COLO668 (cell line): ENCODE measurements around the gene MAGI1.

Experiments
- DNase-seq: peaks from one replicate; lab custom pipeline; 2025; ENCODE audit not compliant: unreplicated experiment; lab: John Stamatoyannopoulos, UW

The MAGI1 gene

DNA sequence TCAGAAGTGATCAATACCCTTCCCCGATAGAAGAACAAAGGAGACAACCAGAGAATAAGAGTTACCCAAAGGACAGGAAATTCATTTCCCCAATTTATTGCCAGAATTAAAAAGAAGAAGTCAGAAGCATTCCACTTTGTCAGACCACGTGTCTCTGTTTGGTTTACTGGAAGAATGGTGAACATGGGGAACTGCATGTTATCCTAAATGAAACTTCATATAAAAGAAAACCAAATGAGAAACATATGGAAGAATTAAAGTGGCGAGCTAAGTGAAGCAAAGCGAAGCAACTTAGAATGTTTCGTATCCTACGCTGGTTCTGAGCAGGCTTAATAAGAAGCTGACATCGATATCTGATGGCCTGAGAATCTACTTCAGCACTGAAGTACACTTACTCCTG lies 190.7 kb downstream of the MAGI1 start:
- no peak for DNase-seq

DNA sequence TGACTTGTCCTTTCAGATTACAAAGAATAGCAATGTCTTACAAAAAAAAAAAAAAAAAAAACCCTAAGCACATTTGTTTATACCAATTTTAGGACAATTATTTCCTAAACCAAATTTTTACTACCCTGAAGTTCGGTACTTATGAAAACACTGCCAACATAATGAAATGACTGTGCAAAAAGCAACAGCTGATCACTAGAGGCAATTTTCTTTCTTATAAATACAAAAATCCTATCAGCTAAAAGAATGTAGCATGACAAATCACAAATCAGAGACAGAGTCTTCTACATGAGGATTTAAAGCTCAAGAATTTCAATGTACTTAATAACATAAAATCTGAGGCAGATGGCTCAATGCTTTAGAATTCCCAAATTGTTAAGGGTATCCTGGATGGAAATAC lies 191.8 kb downstream of the MAGI1 start:
- DNase-seq: no peak

DNA sequence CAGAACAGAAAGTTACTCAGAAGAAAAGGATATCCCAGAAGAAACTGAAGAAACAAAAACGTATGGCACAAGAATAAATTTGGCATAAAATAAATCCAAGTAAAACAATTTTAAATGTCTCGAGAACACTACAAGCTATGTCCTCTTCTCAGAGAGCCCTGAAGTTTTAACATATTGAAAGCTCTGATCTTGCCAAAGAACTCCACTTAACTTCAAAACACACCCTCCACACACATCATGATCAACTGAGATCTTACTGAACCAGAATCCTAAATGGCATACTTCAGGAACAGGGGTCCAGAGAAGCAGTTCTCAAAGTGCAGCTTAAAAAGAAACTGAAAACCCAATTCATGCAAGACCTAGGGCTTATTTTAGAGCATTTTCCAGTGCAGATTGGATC lies 194.3 kb downstream of the MAGI1 start:
- no peak for DNase-seq

DNA sequence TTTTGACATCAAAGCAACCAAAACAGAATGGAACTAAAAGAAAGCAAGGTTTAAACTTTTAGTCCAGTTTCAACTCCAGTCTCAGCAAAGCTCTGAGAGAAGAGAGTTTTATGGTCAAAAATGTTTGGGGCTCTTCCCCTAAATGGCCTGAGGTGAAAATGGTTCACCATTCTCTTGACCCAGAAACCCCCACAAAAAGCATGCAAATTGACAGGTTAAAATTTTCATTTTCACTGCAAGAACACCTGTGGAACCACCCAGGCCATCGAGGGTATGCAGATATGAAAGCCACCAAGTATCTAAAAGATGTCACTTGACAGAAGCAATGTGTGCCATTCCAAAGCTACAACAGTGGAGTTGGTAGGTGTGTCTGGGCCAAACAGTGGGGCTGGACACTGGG lies 195.0 kb downstream of the MAGI1 start:
- DNase-seq: no peak

DNA sequence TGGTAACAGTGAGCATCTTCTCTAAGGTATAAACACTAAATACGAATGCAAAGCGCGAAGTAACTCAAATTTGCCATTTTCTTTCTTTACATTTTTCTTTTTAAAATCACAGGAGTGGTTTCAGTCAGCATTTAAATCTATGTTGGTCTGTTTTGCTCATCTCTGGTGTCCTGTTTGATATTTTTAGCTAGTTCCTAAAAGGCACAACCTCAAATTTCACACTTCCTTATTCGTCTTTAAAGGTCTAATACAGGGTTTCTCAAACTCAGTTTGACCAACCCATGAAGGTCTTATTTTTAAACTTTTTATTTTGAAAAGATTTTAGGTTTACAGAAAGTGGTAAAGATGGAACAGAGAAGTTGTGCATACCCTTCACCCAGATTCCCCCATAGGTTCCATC lies 201.1 kb downstream of the MAGI1 start:
- DNase-seq: no peak

DNA sequence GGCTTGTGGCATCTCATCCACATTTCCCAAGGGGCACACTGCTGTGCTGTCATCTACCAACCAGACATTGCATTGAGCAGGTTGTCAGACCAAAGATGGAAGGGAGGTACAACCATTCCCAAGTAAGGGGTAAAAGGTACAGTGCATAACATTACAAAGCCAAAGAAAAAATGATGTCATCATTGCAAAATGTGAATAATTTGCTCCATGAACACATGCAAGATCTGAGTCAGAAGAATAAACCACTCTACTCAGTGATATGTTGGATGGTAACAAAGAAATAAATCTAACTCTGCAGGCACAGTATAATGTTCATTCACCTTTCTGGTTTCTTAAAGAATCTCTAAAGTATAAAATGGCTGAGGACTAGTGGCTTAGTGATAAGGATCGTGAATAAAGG lies 202.7 kb downstream of the MAGI1 start:
- no peak for DNase-seq

DNA sequence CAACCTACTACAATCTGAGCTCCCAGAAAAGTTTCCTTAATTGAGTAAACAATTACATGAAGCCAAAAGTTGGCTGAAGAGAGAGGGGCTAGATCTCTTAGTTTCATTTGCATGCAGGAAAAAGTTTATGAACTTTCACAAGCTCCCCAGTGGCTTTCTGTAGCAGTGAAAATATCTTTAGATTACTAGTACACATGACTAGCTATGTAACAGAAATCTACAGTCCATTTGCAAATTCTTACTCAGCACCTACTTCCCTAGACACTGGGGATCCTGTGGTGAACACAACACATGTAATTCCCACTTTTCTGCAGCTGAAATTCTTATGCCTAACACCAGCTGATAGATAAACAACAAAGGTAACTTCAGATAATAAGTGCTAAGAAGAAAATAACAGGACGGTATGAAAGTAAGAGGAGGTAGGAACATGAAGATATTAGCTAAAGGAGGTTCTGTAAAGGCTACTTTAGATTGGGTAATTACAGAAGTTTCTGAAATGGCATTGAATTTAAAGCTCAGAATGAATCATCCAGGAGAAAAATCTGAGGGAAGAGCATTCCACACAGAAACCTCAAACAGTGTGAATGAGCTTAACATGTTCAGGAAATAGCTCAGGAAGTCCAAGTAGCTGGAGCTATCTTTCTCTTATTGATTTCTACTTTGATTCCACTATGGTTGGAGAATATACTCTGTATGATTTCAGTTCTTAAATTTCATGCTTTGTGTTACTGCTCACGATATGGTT lies 204.8 kb downstream of the MAGI1 start:
- DNase-seq: no peak

DNA sequence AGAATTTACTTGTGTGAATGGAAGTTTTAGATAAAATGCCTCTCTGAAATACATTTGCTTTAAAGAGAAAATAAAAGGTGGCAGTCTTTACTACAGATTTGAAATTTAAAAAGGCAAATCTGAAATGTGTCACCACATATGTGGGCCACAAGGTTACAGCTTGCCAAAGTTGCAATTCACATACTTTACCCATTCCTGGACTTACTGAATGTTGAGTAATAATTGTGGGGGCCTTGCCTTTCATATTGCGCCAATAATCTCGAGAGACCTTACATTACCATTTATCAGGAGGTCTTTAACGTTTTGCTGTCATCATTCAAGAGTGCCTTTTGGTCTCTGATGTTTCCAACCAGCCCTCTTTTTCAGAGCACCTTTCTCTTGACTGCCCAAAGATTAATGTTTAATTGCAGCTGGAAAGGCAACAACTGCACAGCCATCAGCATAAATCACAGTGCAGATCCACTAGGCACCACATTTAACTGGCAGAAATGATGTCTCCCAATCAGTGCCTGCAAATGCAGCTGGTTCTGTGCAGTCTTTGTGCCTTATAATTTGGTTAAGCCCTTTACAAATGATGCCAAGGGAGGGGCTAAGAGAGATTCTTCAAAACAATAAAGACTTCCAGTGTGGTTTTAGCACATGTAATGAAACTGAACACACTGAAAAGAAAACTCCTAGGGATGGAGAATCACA lies 206.8 kb downstream of the MAGI1 start:
- no peak for DNase-seq

DNA sequence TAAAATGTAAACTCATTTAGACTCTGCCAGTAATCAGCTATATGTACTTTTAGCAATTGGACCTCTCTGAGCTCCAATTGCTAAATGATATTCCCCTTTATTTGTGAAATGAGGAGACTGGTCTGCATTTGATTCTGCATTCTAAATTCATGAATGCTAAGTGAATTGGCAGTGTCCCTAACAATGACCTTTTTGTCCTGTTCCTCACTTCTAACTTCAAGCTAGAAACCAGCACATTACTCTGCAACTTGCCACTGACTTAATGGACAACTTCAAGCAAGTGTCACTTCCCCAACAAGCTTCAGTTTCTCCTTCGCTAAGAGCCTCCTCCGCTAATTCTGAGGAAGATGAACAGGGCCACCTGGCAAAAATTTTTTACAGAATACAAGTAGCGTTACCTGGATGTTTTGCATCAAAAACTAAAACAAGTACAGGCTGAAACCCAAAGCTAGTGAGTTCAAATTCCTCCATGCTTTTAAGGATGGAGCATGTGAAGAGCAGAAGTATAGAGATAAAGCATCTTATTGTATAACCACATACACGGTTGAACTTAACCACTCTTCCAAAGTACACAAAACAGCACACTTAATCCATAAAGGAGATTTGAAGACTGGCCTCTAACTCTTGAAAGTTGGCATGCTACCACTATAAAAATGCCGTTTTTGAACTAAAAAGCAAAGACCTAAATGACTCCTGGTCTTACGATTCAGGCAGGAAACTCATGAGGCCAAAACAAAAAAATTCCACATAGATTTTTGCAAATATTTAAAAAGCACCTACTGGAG lies 207.6 kb downstream of the MAGI1 start:
- DNase-seq: no peak

DNA sequence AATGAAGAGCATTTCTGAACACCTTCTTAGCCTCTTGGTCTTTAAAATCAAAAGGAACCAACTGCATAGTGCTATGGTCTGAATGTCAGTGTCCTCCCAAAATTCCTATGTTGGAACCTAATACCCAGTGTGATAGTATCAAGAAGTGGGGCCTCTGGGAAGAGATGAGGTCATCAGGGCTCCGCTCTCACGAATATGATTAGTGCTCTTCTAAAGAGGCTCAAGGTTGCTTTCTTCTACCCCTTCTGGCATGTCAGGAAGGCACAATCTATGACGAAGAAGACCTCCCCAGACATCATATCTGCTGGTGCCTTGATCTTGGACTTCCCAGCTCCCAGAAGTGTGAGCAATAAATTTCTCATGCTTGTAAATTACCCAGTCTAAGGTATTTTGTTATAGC lies 209.5 kb downstream of the MAGI1 start:
- no peak for DNase-seq

DNA sequence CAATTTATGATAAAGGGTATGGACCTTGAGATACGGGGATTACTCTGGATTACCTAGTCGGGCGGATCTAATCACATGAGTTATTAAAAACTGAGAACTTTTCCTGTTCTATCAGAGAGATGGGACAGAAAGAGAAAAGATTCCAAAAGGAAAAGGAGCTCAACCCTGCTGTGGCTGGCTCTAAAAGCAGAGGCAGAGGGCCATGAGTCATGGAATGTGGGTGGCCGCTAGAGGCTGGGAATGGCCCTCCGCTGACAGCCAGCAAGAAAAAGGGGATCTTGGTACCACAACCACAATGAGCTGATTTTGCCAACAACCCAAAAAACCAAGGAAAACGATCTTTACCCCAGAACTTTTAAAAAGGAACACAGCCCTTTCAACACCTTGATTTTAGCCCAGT lies 210.0 kb downstream of the MAGI1 start:
- DNase-seq: no peak

DNA sequence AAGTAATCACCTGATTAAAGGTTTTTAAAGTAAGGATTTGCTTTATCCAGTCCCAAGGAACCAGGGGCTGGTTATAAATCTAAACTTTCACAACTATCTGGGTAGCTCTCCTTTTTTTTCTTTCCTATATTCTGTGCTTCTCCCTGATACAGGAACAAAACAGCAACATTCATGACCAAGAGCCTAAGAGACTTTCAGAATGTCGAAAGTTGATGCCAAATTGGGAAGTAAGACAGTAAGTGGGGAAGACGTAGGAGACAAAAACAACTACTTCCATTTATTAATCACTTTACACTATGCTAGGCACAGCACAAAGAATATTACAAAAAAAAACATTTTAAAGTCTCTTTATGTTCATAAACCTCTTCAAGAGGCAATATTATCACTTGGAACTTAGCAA lies 211.6 kb downstream of the MAGI1 start:
- no peak for DNase-seq

DNA sequence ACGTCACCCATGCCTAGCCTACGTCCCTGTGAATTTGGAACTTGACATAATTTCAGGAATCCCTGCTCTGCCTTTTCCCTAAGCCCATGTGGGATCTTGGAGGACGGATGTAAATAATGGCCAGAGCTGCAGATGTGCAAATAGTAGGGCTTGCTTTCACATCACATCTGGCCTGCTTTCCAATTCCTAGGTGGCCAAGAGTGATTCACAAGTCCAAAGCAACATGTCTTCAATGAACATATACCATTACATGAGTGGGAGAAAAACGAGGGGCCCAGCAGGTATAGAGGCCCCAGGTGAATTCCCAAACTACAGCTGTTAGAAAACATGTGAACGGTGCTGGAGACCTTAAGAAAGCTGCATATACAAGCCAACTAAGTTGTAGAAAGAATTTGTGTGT lies 214.6 kb downstream of the MAGI1 start:
- no peak for DNase-seq

DNA sequence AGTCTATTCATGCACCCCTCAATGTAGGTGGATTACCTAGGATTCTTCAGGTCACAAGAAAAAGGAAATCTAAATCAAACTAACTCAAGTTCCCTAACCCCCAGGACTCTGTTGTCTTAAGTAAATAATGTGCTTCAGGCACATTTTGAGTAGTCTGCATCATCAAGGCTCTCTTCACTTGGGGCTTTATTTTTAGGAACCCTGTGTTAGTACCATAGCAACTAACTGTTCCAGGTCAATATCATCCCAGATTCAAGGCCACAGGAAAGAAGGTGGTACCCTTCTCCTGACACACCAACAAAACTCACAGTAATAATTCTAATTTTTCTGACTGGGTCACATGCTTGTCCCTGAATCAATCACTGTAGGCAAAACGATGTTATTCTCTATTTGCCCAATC lies 218.1 kb downstream of the MAGI1 start:
- DNase-seq: no peak

DNA sequence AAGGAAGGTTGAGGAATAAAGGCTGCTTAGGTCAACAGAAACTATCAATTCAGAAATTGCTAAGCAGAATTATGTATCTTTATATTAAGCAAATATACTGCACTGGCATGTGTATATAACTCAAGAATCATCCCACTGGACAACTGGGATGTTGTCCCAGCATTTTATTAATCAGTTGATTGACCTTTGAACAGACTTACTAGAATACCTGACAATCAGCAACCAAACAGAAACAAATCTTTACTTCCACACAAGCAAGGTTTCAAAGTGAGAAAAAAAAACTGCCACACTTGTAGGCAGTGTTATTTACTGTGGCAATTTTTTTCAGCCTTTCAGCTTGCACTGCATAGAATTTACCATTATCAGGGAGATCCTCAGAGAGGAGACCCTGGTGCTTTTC lies 218.8 kb downstream of the MAGI1 start:
- no peak for DNase-seq

DNA sequence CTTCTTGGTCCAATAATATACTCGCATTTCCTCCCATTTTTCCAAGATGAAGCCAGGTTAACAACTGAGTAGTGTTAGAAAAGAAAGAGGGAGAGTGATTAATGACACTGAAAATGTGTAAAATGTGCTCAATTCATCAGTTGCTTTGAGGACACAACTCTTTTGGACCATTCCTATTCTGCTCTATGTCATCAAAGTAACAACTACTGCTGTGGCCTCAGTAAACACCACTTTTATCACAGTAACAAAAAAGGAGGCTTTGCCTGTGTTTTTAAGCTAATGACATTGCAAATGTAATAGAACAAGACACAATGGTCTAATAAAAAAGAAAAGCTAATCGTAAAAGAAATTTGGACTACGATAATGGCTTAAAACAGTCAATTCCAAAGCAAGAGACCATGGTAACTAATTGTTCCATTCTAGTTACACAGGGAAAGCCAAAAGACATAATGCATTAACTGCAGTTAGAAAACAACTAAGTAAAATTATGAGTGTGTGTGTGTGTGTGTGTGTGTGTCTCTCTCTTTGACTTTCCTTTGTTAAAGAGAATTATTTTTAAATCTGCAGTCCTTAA lies 221.1 kb downstream of the MAGI1 start:
- DNase-seq: no peak

DNA sequence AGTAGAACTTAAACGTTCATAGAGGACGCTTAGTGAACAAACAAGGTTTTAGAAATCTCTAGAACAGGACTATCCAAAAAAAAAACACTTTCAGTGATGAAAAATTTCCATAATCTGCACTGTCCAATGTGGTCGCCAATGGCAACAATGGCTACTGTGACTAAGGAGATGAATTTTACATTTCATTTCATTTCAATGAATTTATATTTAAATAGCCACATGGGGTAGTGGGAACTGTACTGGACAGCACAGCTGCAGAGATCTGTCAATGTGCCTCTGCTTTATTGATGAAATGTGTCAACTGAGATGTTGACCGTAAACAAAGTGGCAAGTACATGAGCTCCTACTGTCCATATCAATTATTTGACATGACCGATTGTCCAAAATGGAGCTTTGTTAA lies 222.5 kb downstream of the MAGI1 start:
- DNase-seq: no peak

DNA sequence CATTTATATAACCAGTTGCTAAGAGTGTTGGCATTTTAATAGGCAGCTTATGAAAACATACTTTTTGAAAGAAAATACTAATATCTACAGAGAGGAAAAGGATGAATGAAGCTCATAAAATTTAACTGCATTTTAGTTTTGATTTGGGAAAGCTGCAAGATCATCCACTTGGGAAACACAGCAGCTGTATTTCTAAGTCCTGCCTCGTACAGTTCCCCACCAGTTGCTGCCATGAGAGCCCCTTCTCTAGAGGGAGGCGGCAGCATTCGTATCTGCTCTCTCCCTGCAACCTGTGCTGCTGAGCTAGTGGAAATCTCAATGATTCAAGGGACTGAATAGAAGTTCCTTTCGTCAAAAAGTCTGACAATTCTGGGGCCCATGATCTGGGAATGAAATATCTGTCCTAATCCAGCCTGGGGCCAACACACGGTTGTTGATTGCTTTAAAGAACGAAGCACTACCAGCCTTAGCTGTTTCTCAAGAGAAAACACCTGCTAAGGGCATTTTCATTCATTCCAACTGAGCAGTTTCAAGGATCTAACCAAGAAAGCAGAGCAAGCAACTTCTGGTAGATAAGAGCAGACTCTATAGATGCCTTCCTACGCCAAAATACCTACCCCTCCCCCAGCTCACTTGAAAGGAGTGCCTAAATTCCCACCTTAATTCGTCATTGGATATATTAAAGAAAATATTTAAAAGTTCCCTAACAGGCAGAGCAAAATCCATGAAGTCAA lies 223.7 kb downstream of the MAGI1 start:
- DNase-seq: no peak

DNA sequence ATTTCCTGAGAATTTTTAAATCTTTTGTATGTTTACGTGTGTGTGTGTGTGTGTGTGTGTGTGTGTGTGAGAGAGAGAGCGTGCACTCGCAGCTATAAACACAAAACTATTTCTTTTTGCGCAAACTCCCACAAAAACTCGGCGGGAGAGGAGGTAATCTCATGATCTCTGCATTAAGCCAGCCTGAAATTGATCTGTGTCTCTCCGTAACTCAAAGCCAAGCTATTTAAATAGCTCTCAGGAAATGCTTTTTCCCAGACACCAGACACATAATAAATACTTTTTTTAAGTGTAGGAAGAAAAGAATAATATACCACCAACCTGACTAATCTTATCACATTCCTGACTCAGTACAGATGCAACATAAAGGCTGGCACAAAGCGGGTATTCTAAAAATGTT lies 226.8 kb downstream of the MAGI1 start:
- DNase-seq: no peak

DNA sequence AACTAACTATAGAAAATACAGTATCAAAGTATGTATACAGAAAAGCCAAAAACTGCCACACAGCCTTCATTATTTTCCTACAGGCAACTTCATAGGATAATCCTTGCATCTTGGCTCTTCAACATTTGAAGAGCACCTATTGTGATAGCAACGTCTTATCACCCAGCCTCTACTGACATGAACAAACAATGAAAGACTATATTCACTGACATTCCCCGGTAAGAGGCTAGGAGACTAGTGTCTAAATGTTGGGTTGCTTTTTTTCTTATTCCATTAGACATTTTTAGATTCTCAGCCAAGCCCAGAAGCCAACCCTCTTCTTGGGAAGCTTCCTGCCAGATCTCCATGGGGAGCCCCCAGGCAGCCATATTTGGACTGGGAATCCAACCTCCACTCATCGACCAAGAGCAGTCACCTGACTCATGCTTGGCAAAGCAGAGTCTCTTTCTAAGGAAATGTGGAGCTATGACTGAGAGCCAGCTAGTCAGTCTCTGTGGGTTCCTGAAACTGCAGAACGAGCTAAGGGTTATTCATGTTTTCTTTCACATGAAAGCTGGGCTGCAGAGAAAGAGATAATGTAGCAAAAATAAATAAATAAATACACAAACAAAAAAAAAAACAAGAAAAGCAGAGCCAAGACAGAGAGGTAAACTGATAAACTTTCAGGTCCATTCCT lies 227.5 kb downstream of the MAGI1 start:
- DNase-seq: no peak

DNA sequence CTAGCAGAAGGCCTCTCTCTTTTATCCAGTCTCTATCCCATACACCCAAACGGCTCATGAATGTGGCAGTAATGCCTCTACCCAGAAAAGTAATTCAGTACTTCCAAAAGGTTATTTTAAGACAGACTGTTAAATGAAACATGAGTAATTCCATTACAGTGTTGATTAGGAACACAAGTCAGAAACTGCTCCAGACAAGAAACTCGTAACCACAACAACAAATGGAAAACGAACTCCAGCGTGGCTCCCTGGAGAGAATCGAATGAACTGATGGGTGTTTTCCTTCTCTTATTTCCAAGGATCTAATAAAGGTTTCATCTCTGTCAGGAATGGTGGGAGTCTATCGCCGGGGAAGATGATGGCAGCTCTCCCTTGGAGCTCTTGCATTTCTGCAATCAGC lies 228.4 kb downstream of the MAGI1 start:
- DNase-seq: no peak
